Neural crest cell (in vitro differentiated cells): Measurements from ENCODE around the gene DUSP10. TPM values are rescaled to one million over a fixed set of nuclear protein-coding genes. Genes with fewer than 3 reads are reported as not detected.

Source experiments
- DNase-seq: peaks from one replicate; pipeline ENCODE4 v3.0.0; 2021; ENCODE audit warnings: low read depth, mixed read lengths, low spot score
- H3K27ac Mint-ChIP-seq: one replicate; pipeline ENCODE4 v1.8.0; 2021; ENCODE audit warnings: mild to moderate bottlenecking, mixed read lengths; ENCODE audit not compliant: unreplicated experiment
- H3K27me3 Mint-ChIP-seq: 2 replicates; pipeline ENCODE4 v1.8.0; 2021; ENCODE audit warnings: low read depth, mild to moderate bottlenecking, mixed read lengths
- H3K36me3 Mint-ChIP-seq: 2 replicates; pipeline ENCODE4 v1.8.0; 2021; ENCODE audit warnings: low read depth, mild to moderate bottlenecking, mixed read lengths
- H3K4me1 Mint-ChIP-seq: 2 replicates; pipeline ENCODE4 v1.8.0; 2021; ENCODE audit warnings: mixed read lengths
- H3K4me3 Mint-ChIP-seq: one replicate; pipeline ENCODE4 v1.8.0; 2021; ENCODE audit warnings: mild to moderate bottlenecking, mixed read lengths
- H3K9me3 Mint-ChIP-seq: 2 replicates; pipeline ENCODE4 v1.8.0; 2021; ENCODE audit warnings: mixed read lengths
- CTCF ChIP-seq: fragments of 200-600 bp; sonication (generic); conservative IDR thresholded peaks from 2 replicates; pipeline ENCODE4 v1.5.0; 2021; ENCODE audit warnings: antibody characterized with exemption, mild to moderate bottlenecking
- total RNA-seq: library from RNA; stranded (reverse); gene quantifications from 2 replicates; pipeline ENCODE4 v1.2.1, GENCODE V29; 2021

DUSP10 gene
- total RNA-seq, 1 donor from 2014 or later: 1.6 TPM

GRCh38 chr1:221680085-221680484 is 61.8 kb downstream of the DUSP10 start:
- Mint-ChIP-seq H3K4me1 (no peaks in the 10 kb centered on the region), H3K4me3 (no peak overlapping the region), H3K36me3 (no peaks in the 10 kb centered on the region), H3K27ac (no peak overlapping the region), H3K9me3 (peaks cover 7% of the 10 kb centered on the region), H3K27me3 (no peaks in the 10 kb centered on the region)
- no peak for TF ChIP-seq CTCF
- DNase-seq: no peak

GRCh38 chr1:221678014-221678413 is 63.9 kb downstream of the DUSP10 start:
- Mint-ChIP-seq H3K27ac (no peak overlapping the region), H3K36me3 (no peaks in the 10 kb centered on the region), H3K4me1 (no peaks in the 10 kb centered on the region), H3K4me3 (no peak overlapping the region), H3K27me3 (no peaks in the 10 kb centered on the region), H3K9me3 (peaks cover 7% of the 10 kb centered on the region)
- TF ChIP-seq CTCF: no peak
- DNase-seq: no peak

GRCh38 chr1:221675880-221676800 is 65.7 kb downstream of the DUSP10 start:
- Mint-ChIP-seq H3K27ac (no peak overlapping the region), H3K9me3 (peaks cover 7% of the 10 kb centered on the region), H3K36me3 (no peaks in the 10 kb centered on the region), H3K4me1 (no peaks in the 10 kb centered on the region), H3K27me3 (no peaks in the 10 kb centered on the region), H3K4me3 (no peak overlapping the region)
- DNase-seq: no peak
- no peak for TF ChIP-seq CTCF

GRCh38 chr1:221672965-221673364 is 68.9 kb downstream of the DUSP10 start:
- no peak overlapping the region for H3K4me3 Mint-ChIP-seq
- H3K9me3 Mint-ChIP-seq: no peaks in the 10 kb centered on the region
- no peak overlapping the region for H3K27ac Mint-ChIP-seq
- H3K4me1 Mint-ChIP-seq: no peaks in the 10 kb centered on the region
- no peak for DNase-seq
- no peak for TF ChIP-seq CTCF
- H3K36me3 Mint-ChIP-seq: no peaks in the 10 kb centered on the region
- H3K27me3 Mint-ChIP-seq: peaks cover 5% of the 10 kb centered on the region

GRCh38 chr1:221672239-221672645 is 69.6 kb downstream of the DUSP10 start:
- no peak for TF ChIP-seq CTCF
- no peaks in the 10 kb centered on the region for H3K36me3 Mint-ChIP-seq
- H3K4me3 Mint-ChIP-seq: no peak overlapping the region
- H3K27ac Mint-ChIP-seq: no peak overlapping the region
- peaks cover 5% of the 10 kb centered on the region for H3K27me3 Mint-ChIP-seq
- no peaks in the 10 kb centered on the region for H3K4me1 Mint-ChIP-seq
- no peaks in the 10 kb centered on the region for H3K9me3 Mint-ChIP-seq
- DNase-seq: no peak
